OCI-LY7 (cell line): ENCODE data around the gene SAP30BP.
"Not testable (repeated sequence)": the region's sequence is repeated elsewhere in the genome, so short reads cannot be mapped to it uniquely, and the experiment has no call there.

Experiments used
- CTCF ChIP-seq: fragments of 200-600 bp; sonication (generic); conservative IDR thresholded peaks from 2 replicates; pipeline ENCODE4 v1.5.1; 2014; ENCODE audit warnings: mild to moderate bottlenecking, antibody characterized with exemption, low read length, moderate library complexity, mixed read lengths
- EZH2phosphoT487 ChIP-seq: fragments of 200-600 bp; sonication (generic); IDR thresholded peaks from 2 replicates; pipeline ENCODE4 v1.6.1; 2018; ENCODE audit warnings: low read depth, borderline replicate concordance, mild to moderate bottlenecking, mixed run types, antibody characterized with exemption, low read length, moderate library complexity, mixed read lengths

GRCh38 chr17:75638039-75638438, 29.1 kb upstream of the SAP30BP start:
- TF ChIP-seq CTCF, EZH2phosphoT487: not testable (repeated sequence)
